ENCODE data around the gene FGF12.

Gene FGF12

GRCh38 chr3:192496905-192497587 is 230.3 kb downstream of the FGF12 start:
- DNase-seq (ENCODE audit: low spot score): no peak

GRCh38 chr3:192494174-192494573 is 233.2 kb downstream of the FGF12 start:
- no peak for DNase-seq (ENCODE audit: low spot score)

- no peak for DNase-seq (ENCODE audit: low spot score)
Measured at GRCh38 chr3:192490720-192491119, 236.6 kb downstream of the FGF12 start.

- no peak for DNase-seq (ENCODE audit: low spot score)
Measured at GRCh38 chr3:192489579-192489978, 237.8 kb downstream of the FGF12 start.

GRCh38 chr3:192487033-192487432 is 240.3 kb downstream of the FGF12 start:
- DNase-seq (ENCODE audit: low spot score): no peak

GRCh38 chr3:192482809-192483208 is 244.5 kb downstream of the FGF12 start:
- no peak for DNase-seq (ENCODE audit: low spot score)

- no peak for DNase-seq (ENCODE audit: low spot score)
Measured at GRCh38 chr3:192482391-192482790, 244.9 kb downstream of the FGF12 start.

- no peak for DNase-seq (ENCODE audit: low spot score)
Measured at GRCh38 chr3:192481638-192482037, 245.7 kb downstream of the FGF12 start.

- DNase-seq (ENCODE audit: low spot score): peak; percentile 53
Measured at GRCh38 chr3:192467230-192468140, 259.9 kb downstream of the FGF12 start.

- DNase-seq (ENCODE audit: low spot score): no peak
Measured at GRCh38 chr3:192449036-192449435, 278.3 kb downstream of the FGF12 start.

GRCh38 chr3:192445770-192446644 is 281.3 kb downstream of the FGF12 start:
- no peak for DNase-seq (ENCODE audit: low spot score)

GRCh38 chr3:192444791-192445106 is 282.6 kb downstream of the FGF12 start:
- no peak for DNase-seq (ENCODE audit: low spot score)

GRCh38 chr3:192444096-192444790 is 283.1 kb downstream of the FGF12 start:
- peak; percentile 52 for DNase-seq (ENCODE audit: low spot score)

- no peak for DNase-seq (ENCODE audit: low spot score)
Measured at GRCh38 chr3:192435241-192435640, 292.1 kb downstream of the FGF12 start.

- no peak for DNase-seq (ENCODE audit: low spot score)
Measured at GRCh38 chr3:192434186-192434585, 293.2 kb downstream of the FGF12 start.

- DNase-seq (ENCODE audit: low spot score): no peak
Measured at GRCh38 chr3:192433704-192434103, 293.6 kb downstream of the FGF12 start.

- DNase-seq (ENCODE audit: low spot score): no peak
Measured at GRCh38 chr3:192422997-192423342, 304.4 kb downstream of the FGF12 start.

- DNase-seq (ENCODE audit: low spot score): no peak
Measured at GRCh38 chr3:192422321-192422996, 304.9 kb downstream of the FGF12 start.

GRCh38 chr3:192419312-192419711 is 308.0 kb downstream of the FGF12 start:
- DNase-seq (ENCODE audit: low spot score): no peak

- DNase-seq (ENCODE audit: low spot score): no peak
Measured at GRCh38 chr3:192417559-192418055, 309.7 kb downstream of the FGF12 start.

GRCh38 chr3:192417017-192417416 is 310.3 kb downstream of the FGF12 start:
- no peak for DNase-seq (ENCODE audit: low spot score)
